Stimulated activated effector memory CD8-positive, alpha-beta T cell treated with anti-CD3 and anti-CD28 coated beads, Interleukin-12 subunit alpha, Interleukin-12 subunit beta, amount 100 ng/mL, for 72 hours (primary cell): Measurements from ENCODE around the gene LZTR1.

Source experiments
- ATAC-seq: fragments of 150-1000 bp; cut with Tn5 transposase; 2 replicates; pipeline ENCODE4 v1.10.0; 2021
- DNase-seq, 2 donors: peaks; one replicate each; pipeline ENCODE4 v3.0.0; 2021 to 2022; ENCODE audit warnings: low spot score in 2 of 2
- H3K27ac Mint-ChIP-seq: one replicate; pipeline ENCODE4 v1.8.0; 2022; ENCODE audit warnings: mild to moderate bottlenecking, mixed read lengths
- H3K36me3 Mint-ChIP-seq: one replicate; pipeline ENCODE4 v1.8.0; 2022; ENCODE audit warnings: mild to moderate bottlenecking, mixed read lengths
- H3K4me1 Mint-ChIP-seq: one replicate; pipeline ENCODE4 v1.8.0; 2022; ENCODE audit warnings: mixed read lengths
- H3K4me3 Mint-ChIP-seq: one replicate; pipeline ENCODE4 v1.8.0; 2022; ENCODE audit warnings: mild to moderate bottlenecking, mixed read lengths
- H3K9me3 Mint-ChIP-seq: one replicate; pipeline ENCODE4 v1.8.0; 2022; ENCODE audit warnings: mixed read lengths

LZTR1 gene

DNA sequence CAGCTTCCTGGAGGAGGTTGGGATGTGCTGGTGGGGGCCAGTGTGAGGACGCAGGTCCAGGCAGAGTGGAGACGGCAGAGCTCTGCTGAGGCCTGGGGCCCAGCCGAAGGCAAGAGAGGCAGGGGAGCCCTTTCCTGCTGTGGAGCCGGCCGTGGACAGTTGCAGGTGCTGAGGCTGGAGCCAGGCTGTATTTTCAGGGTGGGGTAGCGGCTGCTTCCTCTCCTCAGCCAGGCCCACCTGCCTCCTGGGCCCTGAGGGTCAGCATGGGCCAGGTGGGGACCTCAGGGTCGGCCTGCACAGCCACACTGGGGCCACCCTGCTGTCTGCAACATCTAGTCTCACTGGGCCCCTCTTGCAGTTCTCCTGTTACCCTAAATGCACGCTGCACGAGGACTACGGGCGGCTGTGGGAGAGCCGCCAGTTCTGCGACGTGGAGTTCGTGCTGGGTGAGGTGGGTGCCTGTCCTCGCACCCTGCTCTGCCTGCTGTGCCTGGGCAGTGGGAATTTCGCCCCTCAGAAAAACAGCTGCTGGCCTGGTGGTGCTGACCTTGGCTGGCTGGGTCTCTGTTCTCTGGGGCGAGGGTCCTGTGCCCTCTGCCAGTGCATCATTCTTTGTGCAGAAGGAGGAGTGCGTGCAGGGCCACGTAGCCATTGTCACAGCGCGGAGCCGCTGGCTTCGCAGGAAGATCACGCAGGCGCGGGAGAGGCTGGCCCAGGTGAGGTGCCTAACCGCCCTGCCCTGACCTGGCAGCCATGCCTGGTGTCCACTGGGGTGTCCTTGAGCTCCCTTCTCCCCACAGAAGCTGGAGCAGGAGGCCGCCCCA is 11.4 kb downstream of the LZTR1 start:
- Mint-ChIP-seq H3K4me1 (peaks cover 5% of the 10 kb centered on the region), H3K36me3 (peaks cover 29% of the 10 kb centered on the region), H3K9me3 (no peaks in the 10 kb centered on the region), H3K27ac (no peak overlapping the region), H3K4me3 (no peak overlapping the region)
- ATAC-seq = no peak
- no peak for DNase-seq

DNA sequence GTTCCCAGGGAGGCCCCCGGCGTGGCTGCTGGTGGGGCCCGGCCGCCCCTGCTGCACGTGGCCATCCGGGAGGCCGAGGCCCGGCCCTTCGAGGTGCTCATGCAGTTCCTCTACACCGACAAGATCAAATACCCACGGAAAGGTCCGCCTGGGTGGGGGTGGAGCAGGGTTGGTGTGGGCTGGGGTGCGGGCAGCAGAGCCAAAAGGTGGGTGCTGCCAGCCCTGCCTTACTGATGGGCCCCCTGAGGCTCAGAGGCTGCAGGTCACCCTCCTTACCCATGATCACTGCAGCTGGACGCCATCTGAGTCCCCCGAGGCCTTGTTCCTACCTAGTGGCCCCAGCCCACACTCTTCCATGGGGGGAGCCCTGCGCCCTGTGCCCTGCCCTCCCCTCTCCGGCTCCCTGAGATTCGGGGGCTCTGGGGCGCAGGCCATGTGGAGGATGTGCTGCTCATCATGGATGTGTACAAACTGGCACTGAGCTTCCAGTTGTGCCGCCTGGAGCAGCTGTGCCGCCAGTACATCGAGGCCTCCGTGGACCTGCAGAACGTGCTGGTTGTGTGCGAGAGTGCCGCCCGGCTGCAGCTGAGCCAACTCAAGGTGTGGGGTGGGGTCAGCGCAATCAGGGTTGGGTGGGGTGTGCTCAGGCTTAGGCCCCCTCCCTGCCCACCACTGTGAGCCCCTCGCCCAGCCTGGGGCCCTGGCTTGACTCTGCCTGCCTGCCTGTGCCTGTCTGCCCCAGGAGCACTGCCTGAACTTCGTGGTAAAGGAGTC is 12.2 kb downstream of the LZTR1 start:
- Mint-ChIP-seq H3K36me3 (peaks cover 36% of the 10 kb centered on the region), H3K4me1 (peaks cover 5% of the 10 kb centered on the region), H3K9me3 (no peaks in the 10 kb centered on the region), H3K4me3 (no peak overlapping the region), H3K27ac (no peak overlapping the region)
- ATAC-seq (no peak), DNase-seq (no peak)

DNA sequence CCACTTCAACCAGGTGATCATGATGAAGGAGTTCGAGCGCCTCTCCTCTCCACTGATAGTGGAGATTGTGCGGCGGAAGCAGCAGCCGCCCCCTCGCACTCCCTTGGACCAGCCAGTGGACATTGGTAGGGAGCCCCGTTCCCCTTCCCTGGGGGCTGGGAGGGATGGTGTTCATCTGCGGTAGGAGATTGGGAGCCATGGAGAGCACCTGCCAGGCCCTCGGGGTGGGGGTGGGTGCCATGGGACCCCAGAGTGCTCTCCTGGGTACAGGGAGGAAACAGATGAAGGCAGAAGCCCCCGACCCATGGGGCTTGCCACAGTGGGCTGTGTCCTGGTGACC is 12.8 kb downstream of the LZTR1 start:
- H3K36me3 Mint-ChIP-seq = peaks cover 41% of the 10 kb centered on the region
- no peak overlapping the region for H3K4me3 Mint-ChIP-seq
- DNase-seq (no peak), ATAC-seq (no peak)
- H3K9me3 Mint-ChIP-seq = no peaks in the 10 kb centered on the region
- H3K4me1 Mint-ChIP-seq = peaks cover 5% of the 10 kb centered on the region
- no peak overlapping the region for H3K27ac Mint-ChIP-seq

DNA sequence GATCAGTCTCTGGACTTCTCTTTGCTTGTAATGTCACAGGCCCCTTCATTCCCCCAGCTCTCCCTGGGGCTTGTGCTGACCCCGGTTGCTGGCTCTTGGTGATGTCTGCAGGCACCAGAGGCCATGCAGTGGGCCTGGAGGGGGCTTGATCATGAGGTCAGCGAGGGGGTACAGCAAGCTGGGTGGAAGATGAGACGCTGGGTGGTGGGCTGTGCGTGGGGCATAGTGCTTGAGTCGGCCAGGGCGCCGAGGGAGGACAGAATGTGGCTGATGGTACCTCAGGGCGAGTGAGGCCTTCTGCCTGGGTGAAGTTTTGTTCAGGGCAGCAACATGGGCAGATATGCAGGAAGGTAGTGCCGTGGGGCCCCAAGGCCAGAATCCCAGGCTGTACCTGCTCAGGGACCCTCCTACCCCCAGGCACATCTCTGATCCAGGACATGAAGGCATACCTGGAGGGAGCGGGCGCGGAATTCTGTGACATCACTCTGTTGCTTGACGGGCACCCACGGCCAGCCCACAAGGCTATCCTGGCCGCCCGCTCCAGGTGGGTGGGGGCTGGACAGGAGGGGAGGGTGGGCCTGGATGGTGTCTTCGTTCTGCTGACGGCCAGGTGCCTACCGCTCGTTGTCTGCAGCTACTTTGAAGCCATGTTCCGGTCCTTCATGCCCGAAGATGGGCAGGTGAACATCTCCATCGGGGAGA is 13.4 kb downstream of the LZTR1 start:
- DNase-seq = no peak
- peaks cover 11% of the 10 kb centered on the region for H3K4me1 Mint-ChIP-seq
- H3K4me3 Mint-ChIP-seq = no peak overlapping the region
- no peaks in the 10 kb centered on the region for H3K9me3 Mint-ChIP-seq
- peaks cover 47% of the 10 kb centered on the region for H3K36me3 Mint-ChIP-seq
- no peak for ATAC-seq
- H3K27ac Mint-ChIP-seq = peak overlapping the region; percentile 68

DNA sequence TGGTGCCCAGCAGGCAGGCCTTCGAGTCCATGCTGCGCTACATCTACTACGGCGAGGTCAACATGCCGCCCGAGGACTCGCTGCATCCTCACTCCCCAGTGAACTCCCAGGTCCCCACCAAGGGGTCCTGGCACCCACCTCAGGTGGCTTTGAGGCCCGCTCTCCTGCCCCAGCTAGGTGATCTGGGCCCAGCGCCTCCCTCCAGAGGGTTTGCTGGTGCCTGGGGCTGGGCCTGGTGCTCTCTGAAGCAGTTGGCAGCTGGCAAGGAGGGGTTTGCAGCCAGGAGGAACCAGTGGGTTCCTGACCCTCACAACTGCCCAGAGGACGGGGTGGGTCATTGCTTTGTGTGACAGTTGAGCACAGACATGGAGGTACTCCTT is 13.9 kb downstream of the LZTR1 start:
- Mint-ChIP-seq H3K9me3 (no peaks in the 10 kb centered on the region), H3K4me3 (no peak overlapping the region), H3K36me3 (peaks cover 52% of the 10 kb centered on the region), H3K4me1 (peaks cover 17% of the 10 kb centered on the region), H3K27ac (peak overlapping the region; percentile 68)
- no peak for ATAC-seq
- no peak for DNase-seq

DNA sequence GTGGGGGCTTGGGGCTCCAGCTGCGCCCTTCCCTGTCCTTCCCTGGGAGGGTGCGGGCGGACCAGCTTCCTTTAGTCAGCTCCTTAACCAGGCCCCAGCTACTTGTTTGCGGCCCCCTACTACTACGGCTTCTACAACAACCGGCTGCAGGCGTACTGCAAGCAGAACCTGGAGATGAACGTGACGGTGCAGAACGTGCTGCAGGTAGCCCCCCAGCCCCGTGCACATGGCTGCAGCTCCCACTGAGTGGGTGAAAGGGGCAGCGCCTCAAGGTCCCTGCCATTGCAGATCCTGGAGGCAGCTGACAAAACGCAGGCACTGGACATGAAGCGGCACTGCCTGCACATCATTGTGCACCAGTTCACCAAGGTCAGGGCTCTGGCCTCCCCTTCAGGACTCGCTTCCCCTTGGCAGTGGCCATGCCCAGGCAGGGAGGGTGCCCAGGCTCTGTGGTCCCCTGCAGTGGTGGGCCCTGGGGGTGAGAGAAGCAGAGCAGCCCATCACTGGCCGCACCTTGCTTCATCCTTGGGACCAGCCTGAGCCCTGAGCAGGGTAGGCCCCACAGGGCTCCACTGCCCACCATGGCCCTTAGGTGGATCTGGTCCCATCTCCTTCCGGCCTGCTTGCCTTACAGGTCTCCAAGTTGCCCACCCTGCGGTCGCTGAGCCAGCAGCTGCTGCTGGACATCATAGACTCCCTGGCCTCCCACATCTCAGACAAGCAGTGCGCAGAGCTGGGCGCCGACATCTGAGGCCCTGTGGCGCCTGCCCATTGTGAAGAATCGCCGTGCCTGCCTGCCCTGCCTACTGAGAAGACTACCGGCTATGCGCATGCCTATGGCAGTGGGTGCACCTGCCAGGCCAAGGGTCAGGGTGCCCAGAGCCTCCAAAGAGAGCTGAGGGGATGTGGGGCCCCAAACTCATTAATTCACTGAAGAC is 14.8 kb downstream of the LZTR1 start:
- ATAC-seq (no peak), DNase-seq (no peak)
- Mint-ChIP-seq H3K4me3 (no peak overlapping the region), H3K9me3 (no peaks in the 10 kb centered on the region), H3K27ac (peak overlapping the region; percentile 68), H3K4me1 (peaks cover 25% of the 10 kb centered on the region), H3K36me3 (peaks cover 60% of the 10 kb centered on the region)

DNA sequence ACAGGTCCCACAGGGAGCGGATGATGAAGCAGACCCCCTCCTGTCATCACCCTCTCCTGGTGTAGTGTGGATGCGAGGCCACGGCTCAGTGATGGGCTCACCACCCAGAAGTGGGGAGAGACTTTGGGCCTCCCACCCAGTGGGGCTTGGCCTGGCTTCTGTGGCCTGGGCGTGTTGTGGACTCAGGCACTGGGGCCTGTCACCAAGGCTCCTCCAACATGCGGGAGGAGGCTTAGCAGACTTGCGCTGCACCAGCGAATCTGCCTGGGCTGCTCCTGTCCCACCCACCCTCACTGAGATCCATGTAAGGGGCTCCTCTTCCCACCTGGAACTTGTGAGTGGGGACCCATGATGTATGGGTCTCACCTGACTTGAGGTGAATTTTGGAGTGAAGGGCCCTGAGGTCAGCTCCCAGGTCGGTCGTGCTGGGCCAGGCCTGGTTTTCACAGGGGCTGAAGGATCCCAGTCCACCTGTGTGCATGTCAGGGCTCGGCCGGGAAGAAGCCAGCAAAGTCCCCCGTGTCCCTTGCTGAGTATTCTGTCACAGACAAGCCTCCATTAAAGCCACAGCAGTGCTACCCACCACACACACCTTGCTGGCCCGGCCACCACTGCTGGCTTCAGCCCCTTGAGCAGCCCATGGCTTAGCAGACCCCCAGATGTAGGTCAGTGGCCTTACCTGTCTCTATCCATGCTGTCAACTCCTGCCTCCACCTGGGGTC is 15.6 kb downstream of the LZTR1 start:
- Mint-ChIP-seq H3K9me3 (no peaks in the 10 kb centered on the region), H3K4me1 (peaks cover 30% of the 10 kb centered on the region), H3K36me3 (peaks cover 60% of the 10 kb centered on the region), H3K4me3 (no peak overlapping the region), H3K27ac (peak overlapping the region; percentile 87)
- no peak for ATAC-seq
- DNase-seq = no peak

DNA sequence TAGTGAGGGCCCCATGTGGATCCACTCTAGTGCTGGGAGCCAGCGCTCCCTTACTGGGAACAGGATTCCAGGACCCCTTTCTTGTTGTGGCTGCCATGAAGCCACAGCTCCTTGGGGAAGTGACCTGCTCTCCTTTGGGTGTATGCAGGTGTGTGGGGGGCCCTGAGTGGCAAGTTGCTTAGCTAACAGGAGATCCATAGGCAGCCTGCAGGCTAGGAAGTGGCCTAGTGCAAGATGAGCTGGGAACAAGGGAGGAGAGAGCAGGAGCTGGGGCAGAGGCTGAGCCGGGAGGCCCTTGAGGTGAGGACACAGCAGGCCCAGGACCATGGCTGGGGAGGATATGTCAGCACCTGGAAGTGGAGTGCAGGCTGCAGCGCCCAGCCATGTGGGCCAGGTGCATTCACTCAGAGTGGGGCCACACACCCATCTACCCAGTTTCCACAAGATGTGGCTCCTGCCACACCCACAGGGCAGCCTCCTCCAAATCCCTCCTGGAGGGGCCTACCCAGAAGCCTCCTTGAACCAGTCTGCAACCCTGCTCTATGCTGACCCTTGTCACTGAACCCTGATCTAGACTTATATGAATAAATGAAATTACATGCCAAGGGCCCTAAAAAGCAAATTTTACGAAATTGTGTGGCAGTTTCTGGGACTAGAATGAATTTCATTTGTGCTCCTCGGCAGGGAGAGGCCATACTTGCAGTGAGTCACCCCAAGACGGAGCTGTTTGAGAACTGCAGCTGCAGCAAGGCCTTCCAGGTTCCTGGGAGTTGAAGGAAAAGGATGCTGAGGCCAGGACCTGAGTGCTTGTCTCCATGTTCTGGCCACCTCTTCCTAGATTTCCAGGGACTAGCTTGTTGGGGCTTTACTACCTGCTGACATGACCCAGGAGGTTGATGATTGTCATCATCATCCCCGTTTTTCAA is 16.6 kb downstream of the LZTR1 start:
- peaks cover 59% of the 10 kb centered on the region for H3K36me3 Mint-ChIP-seq
- peak overlapping the region; percentile 87 for H3K27ac Mint-ChIP-seq
- H3K4me1 Mint-ChIP-seq = peaks cover 39% of the 10 kb centered on the region
- H3K4me3 Mint-ChIP-seq = no peak overlapping the region
- ATAC-seq (no peak), DNase-seq (no peak)
- H3K9me3 Mint-ChIP-seq = no peaks in the 10 kb centered on the region

DNA sequence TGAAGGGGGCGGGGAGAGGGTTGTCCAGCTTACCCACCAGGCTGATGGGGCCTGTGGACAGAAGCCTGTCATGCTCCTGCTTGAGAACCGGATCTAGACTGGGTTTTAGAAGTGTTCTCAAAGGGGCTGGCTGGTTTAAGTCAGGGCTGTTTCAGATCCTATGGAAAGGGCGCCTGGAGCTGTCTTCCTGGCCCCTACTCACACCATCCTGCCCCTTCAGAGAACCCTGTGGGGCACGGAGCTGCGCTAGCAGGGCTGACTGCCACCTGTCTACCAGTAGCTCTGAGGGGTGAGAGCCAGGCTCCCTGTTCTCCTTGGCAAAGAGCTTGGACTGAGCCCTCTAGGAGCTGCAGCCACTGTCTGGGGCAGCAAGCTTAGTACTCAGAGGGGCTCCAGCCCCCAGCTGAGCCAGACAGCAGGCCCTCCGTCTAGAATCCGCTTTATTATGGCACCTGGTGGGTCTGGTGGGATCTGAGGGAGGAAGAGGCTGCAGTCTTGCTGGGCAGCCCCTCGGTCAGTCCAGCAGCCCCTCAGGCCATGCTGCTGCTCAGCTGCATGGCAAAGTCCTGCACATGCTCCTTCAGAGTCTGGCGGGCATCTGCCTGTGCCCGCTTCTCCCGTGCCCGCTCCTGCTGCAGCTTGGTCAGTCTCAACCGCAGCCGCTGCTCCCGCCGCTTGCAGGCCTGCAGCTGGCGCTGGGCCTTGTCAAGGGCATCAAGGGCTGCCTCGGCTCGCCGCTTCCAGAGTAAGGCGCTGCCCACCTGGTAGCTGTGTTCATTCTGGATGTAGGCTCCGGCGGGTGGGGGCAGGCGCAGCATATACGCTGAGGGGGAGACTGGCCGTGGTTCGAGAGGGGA is 17.5 kb downstream of the LZTR1 start:
- ATAC-seq (no peak), DNase-seq (no peak)
- Mint-ChIP-seq H3K4me3 (peak overlapping the region; percentile 94), H3K4me1 (peaks cover 39% of the 10 kb centered on the region), H3K27ac (peak overlapping the region; percentile 99), H3K9me3 (no peaks in the 10 kb centered on the region), H3K36me3 (peaks cover 57% of the 10 kb centered on the region)

DNA sequence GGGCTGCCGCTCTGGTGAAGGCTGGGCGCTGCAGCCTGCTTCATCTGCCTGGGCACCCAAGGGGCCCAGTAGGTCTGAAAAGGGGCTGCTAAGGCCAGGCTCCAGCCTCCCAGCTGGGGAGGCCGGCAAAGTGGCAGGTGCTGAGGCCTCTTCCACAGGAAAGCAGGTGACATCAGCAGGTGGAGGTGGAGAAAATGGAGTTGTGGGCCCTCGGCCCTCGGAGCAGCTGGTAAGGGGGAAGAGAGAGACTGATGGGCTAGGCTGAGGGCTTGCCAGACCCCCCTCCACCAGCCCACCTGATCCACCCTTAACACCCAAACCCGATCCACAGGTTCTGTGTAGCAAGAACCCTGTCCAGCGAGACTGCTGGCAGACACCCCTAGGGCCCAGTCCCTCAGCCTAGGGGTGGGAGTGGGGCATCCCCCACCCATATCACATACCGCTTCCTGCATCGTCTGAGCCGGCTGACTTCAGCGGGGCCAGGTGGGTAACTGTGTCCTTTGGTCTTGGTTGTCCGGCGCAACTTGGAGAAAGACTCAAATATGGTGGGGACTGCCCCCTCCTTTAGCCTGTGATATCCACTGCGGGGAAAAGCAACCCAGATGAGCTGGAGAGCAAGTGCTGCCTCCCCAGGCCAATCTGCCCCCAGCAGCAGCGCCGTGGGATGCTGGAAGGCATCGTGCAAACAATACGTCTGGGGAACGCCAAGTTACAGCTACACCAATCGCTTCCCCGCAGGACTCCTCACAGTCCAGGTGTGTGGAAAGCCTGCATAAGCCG is 18.3 kb downstream of the LZTR1 start:
- DNase-seq = no peak
- ATAC-seq = no peak
- peaks cover 39% of the 10 kb centered on the region for H3K4me1 Mint-ChIP-seq

DNA sequence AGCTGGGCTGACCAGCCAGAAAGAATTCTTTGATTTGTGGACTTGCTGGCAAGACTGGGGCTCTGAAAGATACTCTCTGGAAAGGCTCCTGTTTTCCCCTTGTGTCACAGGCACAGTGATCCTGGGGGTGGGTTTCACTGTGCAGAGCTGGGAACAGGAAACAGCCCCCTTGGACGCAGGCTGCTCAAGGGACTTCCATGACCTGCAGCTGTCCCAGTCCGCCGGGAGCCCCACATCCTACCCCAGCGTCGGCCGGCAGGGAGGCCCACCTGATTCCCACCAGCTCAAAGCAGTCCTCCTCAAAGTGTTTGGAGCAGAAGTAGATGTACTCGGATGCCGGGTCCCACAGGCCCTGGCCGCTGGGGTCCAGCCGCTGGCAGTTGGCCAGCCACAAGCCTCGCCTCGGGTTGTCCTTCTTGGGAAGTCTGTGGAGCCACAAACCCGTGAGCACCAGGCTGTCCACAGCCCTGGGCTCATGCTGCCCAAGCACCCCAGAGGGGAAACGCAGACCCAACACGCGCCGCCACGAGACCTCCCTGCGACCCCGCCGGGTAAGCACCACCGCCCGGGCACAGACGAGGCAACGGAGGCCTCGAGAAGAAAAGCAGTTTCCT is 19.0 kb downstream of the LZTR1 start:
- peaks cover 47% of the 10 kb centered on the region for H3K36me3 Mint-ChIP-seq
- H3K4me3 Mint-ChIP-seq = peak overlapping the region; percentile 94
- no peak for DNase-seq
- peak overlapping the region; percentile 99 for H3K27ac Mint-ChIP-seq
- no peak for ATAC-seq
- no peaks in the 10 kb centered on the region for H3K9me3 Mint-ChIP-seq
- H3K4me1 Mint-ChIP-seq = peaks cover 39% of the 10 kb centered on the region

More for the DNA sequence above, 18.3 kb downstream of the LZTR1 start:
- Mint-ChIP-seq H3K4me3 (peak overlapping the region; percentile 94), H3K36me3 (peaks cover 48% of the 10 kb centered on the region), H3K27ac (peak overlapping the region; percentile 99), H3K9me3 (no peaks in the 10 kb centered on the region)
